ENCODE measurements around the gene ACIN1.

The ACIN1 gene

DNA sequence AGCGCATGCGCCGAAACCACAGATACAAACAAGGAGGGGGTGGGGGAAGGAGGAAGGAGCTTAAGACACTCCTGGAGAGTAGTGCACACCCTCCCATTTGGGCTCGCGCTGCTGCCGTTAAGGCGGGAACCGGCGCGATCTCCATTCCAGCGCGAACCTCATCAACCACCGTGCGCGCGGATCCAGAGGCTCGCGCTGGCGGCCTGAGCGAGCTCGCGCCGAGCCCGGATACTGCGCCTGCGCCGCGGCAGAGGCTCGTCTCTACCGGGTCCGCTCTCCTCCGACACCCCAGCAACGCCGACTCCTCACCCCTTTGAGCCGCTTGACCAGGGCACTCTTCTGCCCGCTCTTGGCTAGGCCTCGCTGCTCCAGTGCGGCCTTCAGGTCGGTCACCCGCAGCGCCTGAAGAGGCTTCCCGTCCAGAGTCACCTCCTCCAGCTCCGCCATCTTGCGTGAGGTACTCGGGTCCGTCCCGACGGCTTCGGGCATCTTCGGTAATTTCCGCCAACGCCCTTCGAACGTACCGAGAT, at the start of gene ACIN1:
Gene ACIN1, minus strand, starts transcription at position 471 of the 530 bp plus-strand sequence. Its CDS starts 24 bp downstream, at position 447.
- DNase-seq (ENCODE audit: low read depth in 1 of 2, low spot score in 1 of 2): peak; percentile 43 to 60

GRCh38 chr14:23143911-23144310, 49.0 kb upstream of the ACIN1 start:
- no peak for DNase-seq (ENCODE audit: low read depth in 1 of 2, low spot score in 1 of 2)

DNA sequence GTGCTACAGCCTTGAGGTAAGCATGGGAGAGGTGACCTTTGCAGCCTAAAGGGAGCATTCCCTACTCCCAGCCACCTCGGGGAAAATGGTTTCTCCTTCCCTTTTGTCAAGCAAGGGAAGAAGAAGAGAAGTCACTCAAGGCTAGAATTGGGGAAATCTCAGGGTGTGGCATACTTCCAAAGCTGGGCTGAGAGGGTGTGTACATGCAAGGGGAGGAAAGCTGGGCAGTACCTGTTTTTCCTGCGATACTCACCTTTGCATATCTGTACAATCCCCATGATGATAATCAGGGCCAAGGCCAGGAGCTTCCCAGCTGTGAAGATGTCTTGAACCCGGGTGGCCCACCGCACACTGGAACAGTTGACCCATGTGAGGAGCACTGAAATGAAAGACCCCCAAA, 47.9 kb upstream of the ACIN1 start:
- no peak for DNase-seq (ENCODE audit: low read depth in 1 of 2, low spot score in 1 of 2)

GRCh38 chr14:23141706-23142444, 46.9 kb upstream of the ACIN1 start:
- DNase-seq (ENCODE audit: low read depth in 1 of 2, low spot score in 1 of 2): no peak

- DNase-seq (ENCODE audit: low read depth in 1 of 2, low spot score in 1 of 2): no peak
Measured at GRCh38 chr14:23140371-23140770, 45.4 kb upstream of the ACIN1 start.

DNA sequence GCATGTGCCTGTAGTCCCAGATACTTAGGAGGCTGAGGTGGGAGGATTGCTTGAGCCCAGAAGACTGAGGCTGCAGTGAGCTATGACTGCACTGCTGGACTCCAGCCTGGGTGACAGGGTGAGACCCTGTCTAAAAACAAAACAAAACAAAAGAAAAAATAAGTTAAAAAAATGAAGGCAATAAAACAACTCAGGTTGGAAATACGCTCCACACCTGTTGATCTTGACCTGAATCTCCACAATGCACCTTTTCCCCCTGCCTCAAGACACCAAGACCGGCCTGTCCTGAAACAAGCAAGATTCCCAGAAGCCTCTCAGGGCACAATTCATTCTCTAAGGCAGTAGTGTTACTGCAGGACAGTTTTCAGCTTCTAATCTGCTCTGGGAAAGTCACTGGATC, 44.9 kb upstream of the ACIN1 start:
- no peak for DNase-seq (ENCODE audit: low read depth in 1 of 2, low spot score in 1 of 2)

DNA sequence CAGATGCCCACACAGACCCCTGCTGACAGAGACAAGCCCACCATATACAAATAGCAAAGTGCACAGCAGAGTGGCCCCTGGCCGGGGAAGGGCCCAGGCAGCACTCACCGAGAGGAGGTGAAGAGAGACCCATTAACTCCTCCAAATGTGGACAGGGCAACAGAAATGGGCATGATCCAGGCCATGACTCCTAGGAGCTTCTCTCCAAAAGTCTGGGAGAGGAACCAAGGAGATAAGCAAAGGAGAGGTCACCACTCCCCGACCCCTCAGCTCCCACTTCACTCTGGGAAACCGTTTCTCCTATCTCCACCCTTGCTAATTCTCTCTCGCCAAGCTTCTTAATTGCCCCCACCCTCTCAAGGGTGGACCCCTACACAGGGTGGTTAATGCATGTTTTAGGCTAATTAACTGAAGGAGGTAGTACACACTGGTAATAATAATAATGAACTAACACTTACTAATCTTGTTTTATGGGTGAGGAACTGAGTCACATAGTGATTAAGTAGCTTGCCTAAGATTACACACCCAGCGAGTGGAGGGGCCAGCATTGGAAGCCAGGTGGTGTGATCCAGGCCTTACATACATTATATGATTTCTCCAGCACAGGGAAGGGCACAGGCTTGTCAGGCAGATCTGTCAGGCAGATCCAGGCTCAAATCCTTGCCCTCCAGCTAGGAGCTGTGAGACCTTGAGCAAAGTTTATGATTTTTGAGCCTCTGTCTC, 43.0 kb upstream of the ACIN1 start:
- DNase-seq (ENCODE audit: low read depth in 1 of 2, low spot score in 1 of 2): no peak

DNA sequence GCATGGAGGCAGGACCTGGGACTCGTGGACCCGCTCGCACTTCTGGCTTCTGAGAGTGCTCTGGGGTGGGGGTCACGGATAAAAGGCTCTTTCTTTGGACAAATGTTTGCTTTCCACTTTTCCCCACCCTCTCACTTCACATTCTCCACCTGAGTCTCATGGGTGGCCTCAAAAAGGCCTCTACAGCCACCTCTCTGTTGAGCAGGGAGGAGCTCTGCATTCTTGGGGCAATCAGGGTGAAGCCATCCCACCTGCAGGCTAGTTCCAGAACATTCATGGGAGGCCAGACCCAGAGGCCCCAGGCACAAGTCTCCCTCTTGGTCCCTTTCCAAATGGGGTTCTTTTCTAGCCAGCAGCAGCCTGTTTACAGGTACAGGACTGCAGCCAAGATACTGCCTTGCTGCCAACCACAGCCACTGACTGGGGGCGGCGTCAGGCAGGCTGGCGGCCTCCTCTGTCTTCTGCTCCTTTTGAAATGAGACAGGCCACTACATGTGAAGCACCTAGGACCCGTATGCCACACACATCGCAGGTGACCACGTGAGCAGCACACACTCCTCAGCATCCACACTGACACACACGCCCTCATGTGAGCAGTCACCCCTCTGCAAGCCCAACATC, 42.4 kb upstream of the ACIN1 start:
- DNase-seq (ENCODE audit: low read depth in 1 of 2, low spot score in 1 of 2): no peak

DNA sequence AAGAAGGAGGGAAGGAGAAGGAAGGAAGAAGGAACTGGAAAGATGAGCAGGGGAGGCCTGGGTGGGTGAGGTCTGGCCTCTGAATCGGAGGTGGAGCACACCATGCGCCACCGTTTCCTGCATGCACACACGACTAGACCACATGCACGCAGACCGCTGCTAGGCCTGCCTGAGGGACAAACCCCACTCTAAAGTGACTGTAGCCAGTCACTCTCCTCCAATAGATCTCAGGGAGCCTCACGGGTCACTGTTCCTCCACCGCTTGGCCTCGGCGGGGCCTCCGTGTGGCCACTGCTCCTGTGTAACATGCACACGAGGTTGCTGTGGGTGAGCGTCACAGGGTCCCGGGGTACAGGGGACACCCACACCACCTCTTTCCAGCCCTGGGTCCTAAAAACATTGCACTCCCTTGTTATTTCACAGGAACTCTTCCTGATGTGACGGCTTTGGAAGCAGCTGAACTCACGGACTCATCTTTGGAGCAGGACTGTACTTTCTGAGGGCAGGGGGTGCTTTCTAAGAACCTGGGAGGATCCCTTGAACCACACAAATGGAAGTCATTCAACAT, 41.7 kb upstream of the ACIN1 start:
- no peak for DNase-seq (ENCODE audit: low read depth in 1 of 2, low spot score in 1 of 2)

- DNase-seq (ENCODE audit: low read depth in 1 of 2, low spot score in 1 of 2): no peak
Measured at GRCh38 chr14:23132970-23133369, 38.0 kb upstream of the ACIN1 start.

DNA sequence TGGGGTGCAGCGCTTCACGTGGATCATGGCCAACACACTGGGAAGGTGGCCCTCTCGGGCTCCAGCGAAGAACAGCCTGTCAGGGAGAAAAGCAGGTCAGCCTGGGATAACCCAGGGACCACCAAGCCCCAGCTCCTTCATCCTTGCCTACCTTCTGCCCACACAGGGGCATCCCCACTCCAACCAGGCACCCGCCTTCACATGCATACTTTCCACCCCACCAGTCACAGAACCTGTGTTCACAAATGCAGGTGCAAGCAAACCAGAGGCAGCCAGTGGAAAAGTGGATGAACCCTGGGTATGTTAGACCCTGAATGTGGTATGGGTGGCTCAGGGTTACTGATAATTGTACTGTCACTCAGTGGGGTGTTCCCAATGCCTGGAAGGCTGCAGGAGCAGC, 36.5 kb upstream of the ACIN1 start:
- no peak for DNase-seq (ENCODE audit: low read depth in 1 of 2, low spot score in 1 of 2)

- DNase-seq (ENCODE audit: low read depth in 1 of 2, low spot score in 1 of 2): no peak
Measured at GRCh38 chr14:23130871-23131270, 35.9 kb upstream of the ACIN1 start.

DNA sequence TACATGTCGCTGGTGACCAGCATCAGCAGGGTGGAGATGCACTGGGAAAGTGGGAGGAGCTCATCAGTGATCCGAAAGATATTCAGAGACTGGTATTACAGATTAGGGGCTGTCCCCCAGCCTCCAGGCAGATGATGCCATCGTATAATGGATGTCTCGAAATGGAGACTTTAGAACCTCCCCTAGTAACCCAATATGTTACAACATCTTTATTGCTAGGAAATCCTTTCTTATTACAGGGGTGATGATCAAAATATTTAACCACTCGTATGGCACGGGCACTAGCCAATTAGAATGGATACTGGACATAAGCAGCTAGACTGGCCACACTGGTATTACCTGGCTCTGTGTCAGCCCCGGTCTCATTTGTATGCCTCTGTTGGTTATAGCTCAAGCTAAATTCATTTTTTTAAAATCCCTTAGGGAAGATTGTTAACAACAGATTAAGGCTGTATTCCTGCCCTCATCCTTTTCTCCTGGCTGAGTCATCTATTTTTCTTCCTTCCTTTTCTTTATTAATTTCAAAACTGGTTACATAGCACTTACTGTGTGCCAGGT, 34.9 kb upstream of the ACIN1 start:
- no peak for DNase-seq (ENCODE audit: low read depth in 1 of 2, low spot score in 1 of 2)

- no peak for DNase-seq (ENCODE audit: low read depth in 1 of 2, low spot score in 1 of 2)
Measured at GRCh38 chr14:23128969-23129758, 34.2 kb upstream of the ACIN1 start.

DNA sequence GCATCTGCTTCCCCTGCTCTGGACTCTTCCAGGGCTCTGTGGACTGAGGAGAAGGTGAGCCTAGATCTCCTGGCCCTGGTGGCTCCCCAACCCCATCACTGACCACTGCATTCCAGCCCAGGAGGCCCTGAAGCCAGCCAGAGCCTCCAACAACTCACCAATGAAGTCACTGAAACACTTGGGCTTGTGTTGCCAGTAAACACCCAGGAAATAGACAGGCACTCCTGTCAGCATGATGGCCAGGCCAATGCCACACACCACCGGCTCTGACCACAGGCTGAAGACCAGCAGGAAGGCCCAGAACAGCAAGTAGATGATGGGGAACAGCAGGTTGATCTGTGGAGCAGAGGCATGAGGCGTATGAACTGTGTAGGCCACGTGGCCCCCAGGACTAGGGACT, 32.9 kb upstream of the ACIN1 start:
- DNase-seq (ENCODE audit: low read depth in 1 of 2, low spot score in 1 of 2): no peak

- no peak for DNase-seq (ENCODE audit: low read depth in 1 of 2, low spot score in 1 of 2)
Measured at GRCh38 chr14:23126548-23127278, 31.8 kb upstream of the ACIN1 start.

DNA sequence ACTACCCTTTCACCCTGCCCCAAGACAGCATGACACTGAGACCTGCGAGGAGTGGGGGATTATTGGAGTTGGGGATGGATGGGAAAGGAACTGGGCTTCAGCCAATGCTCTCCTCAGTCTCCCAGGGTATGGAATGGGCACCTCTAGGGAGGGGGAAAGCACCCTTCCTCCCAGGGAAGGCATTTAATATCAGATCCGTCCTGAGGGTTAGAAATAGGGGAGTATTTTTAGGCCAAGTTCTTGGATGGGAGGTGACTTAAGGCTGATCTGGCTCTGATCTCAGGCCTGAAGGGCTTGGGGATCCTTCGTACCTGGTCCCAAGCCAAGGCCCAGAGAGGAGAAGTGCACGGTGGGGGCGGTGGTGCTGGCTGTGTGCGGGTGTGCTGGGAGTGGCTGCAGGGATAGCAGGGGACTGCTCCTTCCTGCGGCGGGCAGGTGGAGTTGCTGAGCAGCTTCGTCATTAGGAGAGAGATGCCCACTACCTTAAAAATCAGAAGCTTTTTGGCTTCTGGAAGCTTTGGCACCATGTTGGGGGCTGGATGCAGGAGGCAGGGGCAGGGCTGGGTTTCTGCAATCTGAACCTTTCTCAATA, 31.1 kb upstream of the ACIN1 start:
- no peak for DNase-seq (ENCODE audit: low read depth in 1 of 2, low spot score in 1 of 2)

- DNase-seq (ENCODE audit: low read depth in 1 of 2, low spot score in 1 of 2): no peak
Measured at GRCh38 chr14:23125011-23125410, 30.1 kb upstream of the ACIN1 start.

GRCh38 chr14:23124337-23124954, 29.5 kb upstream of the ACIN1 start:
- no peak for DNase-seq (ENCODE audit: low read depth in 1 of 2, low spot score in 1 of 2)
